Muscle layer of colon (tissue), 2 donors: ENCODE data around the gene MADCAM1.

Experiments
- H3K27ac ChIP-seq: one replicate; pipeline ENCODE4 v1.7.0; 2013; ENCODE audit warnings: low read depth, mild to moderate bottlenecking, low read length, moderate library complexity
- H3K27me3 ChIP-seq, 2 donors: one replicate each; pipeline ENCODE4 v1.7.0; 2013; ENCODE audit warnings: low read length in 2 of 2, mild to moderate bottlenecking in 2 of 2; ENCODE audit not compliant: insufficient read depth in 2 of 2, control insufficient read depth in 1 of 2
- H3K36me3 ChIP-seq: one replicate; pipeline ENCODE4 v1.7.0; 2013; ENCODE audit warnings: mild to moderate bottlenecking, low read length; ENCODE audit not compliant: insufficient read depth
- H3K4me1 ChIP-seq: one replicate; pipeline ENCODE4 v1.7.0; 2013; ENCODE audit warnings: mild to moderate bottlenecking, low read length; ENCODE audit not compliant: insufficient read depth
- H3K4me3 ChIP-seq, 2 donors: one replicate each; pipeline ENCODE4 v1.7.0; 2013; ENCODE audit warnings: low read length in 2 of 2, low read depth in 1 of 2, mild to moderate bottlenecking in 1 of 2, moderate library complexity in 1 of 2
- H3K9ac ChIP-seq: one replicate; pipeline ENCODE4 v1.7.0; 2013; ENCODE audit warnings: low read length
- H3K9me3 ChIP-seq: one replicate; pipeline ENCODE4 v1.7.0; 2013; ENCODE audit warnings: mild to moderate bottlenecking, low read length
- donor health status: abdominal sarcoma.
- donor health status: Adenocarcinoma of cecum.

MADCAM1 gene

DNA sequence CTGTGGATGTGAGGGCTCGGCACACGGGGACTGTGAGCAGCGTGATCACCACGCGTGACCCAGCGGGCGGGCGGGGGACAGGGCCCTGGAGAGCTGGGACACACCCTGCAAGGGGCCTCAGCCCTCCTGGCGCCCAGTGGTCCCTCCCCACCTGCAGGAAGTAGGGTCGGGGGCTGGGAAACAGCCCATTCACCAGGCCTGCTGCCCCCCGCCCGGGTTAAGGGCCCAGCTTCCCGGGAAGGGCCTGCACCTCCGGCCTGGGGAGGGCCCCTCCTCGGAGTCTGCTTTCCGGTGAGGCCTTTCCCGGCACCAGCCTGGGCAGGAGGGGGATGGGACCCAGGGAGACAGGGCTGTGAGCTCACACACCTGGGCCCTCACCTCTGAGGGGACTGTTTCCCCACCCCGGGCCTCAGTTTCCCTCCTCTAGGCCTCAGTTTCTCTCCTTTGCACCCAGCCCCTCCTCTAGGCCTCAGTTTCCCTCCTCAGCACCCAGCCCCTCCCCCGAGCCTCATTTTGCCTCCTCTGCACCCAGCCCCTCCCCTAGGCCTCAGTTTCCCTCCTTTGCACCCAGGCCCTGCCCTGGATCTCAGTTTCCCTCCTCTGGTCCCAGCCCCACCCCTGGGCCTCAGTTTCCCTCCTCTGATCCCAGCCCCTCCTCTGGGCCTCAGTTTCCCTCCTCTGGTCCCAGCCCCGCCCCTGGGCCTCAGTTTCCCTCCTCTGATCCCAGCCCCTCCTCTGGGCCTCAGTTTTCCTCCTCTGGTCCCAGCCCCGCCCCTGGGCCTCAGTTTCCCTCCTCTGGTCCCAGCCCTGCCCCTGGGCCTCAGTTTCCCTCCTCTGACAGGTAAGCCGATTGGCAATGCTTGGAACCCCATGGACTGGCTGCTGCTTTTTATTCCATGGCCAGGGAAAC, 1.9 kb upstream of the MADCAM1 start:
- H3K4me3 ChIP-seq, result no peak overlapping the region

DNA sequence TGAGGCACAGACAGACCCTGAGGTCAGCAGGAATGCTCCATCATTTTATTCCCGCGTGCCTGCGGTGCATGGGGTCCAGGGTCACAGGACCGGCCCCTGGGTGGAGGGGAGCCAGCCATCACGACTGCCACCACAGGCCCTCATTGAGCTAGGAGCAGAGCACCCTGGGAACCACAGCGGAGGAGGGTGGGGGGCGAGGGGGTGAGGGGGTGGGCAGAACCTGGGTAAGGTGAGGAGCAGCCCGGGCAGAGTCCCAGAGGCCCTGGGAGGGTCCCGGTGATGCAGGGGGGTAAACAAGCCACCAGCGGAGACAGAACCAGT, 1.2 kb upstream of the MADCAM1 start:
- no peak overlapping the region for H3K27ac ChIP-seq
- no peak overlapping the region for H3K4me3 ChIP-seq
- H3K4me1 ChIP-seq, result no peaks in the 10 kb centered on the region
- H3K36me3 ChIP-seq, result no peaks in the 10 kb centered on the region
- H3K9me3 ChIP-seq, result no peaks in the 10 kb centered on the region
- peaks cover 7 to 36% of the 10 kb centered on the region in 2 donors for H3K27me3 ChIP-seq
- H3K9ac ChIP-seq, result no peak overlapping the region

More for the DNA sequence above, 1.9 kb upstream of the MADCAM1 start:
- no peaks in the 10 kb centered on the region for H3K9me3 ChIP-seq
- H3K9ac ChIP-seq, result no peak overlapping the region
- H3K36me3 ChIP-seq, result no peaks in the 10 kb centered on the region
- no peak overlapping the region for H3K27ac ChIP-seq
- peaks cover 7 to 36% of the 10 kb centered on the region in 2 donors for H3K27me3 ChIP-seq
- H3K4me1 ChIP-seq, result no peaks in the 10 kb centered on the region

- H3K36me3 ChIP-seq, result no peaks in the 10 kb centered on the region
- H3K27ac ChIP-seq, result no peak overlapping the region
- H3K9me3 ChIP-seq, result no peaks in the 10 kb centered on the region
- H3K4me3 ChIP-seq, result no peak overlapping the region
- peaks cover 7 to 36% of the 10 kb centered on the region in 2 donors for H3K27me3 ChIP-seq
- no peak overlapping the region for H3K9ac ChIP-seq
- H3K4me1 ChIP-seq, result no peaks in the 10 kb centered on the region
Measured at GRCh38 chr19:495402-496111, 729 bp upstream of the MADCAM1 start.

DNA sequence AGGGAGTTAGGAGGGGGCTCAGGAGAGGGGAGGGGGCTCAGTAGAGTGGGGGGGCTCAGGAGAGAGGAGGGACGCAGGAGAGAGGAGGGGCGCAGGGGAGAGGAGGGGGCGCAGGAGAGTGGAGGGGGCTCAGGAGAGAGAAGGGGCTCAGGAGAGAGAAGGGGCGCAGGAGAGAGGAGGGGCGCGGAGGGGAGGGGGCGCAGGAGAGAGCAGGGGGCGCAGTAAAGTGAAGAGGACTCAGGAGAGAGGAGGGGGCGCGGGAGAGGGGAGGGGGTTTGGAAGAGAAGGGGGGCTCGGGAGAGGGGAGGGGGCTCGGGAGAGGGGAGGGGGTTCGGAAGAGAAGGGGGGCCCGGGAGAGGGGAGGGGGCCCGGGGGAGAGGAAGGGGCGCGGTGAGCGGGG, 700 bp downstream of the MADCAM1 start:
- H3K36me3 ChIP-seq, result no peaks in the 10 kb centered on the region
- H3K4me1 ChIP-seq, result no peaks in the 10 kb centered on the region
- H3K9me3 ChIP-seq, result no peaks in the 10 kb centered on the region
- peaks cover 7 to 36% of the 10 kb centered on the region in 2 donors for H3K27me3 ChIP-seq
- no peak overlapping the region for H3K9ac ChIP-seq
- H3K27ac ChIP-seq, result no peak overlapping the region
- no peak overlapping the region for H3K4me3 ChIP-seq

GRCh38 chr19:497491-497868, 1.2 kb downstream of the MADCAM1 start:
- H3K4me1 ChIP-seq, result no peaks in the 10 kb centered on the region
- no peak overlapping the region for H3K9ac ChIP-seq
- no peak overlapping the region for H3K4me3 ChIP-seq
- H3K27me3 ChIP-seq, result peaks cover 7 to 36% of the 10 kb centered on the region in 2 donors
- H3K36me3 ChIP-seq, result no peaks in the 10 kb centered on the region
- H3K27ac ChIP-seq, result no peak overlapping the region
- no peaks in the 10 kb centered on the region for H3K9me3 ChIP-seq

DNA sequence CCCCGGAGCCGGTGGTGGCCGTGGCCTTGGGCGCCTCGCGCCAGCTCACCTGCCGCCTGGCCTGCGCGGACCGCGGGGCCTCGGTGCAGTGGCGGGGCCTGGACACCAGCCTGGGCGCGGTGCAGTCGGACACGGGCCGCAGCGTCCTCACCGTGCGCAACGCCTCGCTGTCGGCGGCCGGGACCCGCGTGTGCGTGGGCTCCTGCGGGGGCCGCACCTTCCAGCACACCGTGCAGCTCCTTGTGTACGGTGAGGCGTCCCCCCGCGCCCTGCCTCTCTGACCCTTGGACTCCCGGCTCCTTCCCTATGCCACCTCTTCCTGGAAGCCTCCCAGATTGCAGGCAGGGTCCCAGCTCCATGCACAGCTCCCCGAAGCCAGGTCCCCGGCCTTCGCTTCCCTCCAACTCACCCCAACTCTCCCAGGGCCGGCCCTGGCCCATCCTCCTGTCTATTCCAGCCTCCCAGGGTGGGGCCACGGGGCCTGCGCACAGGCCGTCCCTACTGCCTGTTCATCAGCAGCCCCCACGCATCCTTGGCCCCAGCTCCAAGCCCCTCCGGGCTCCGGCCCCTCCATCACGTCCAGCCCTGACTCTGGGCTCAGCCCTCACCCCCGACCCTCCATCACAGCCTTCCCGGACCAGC, 1.7 kb downstream of the MADCAM1 start:
- no peak overlapping the region for H3K27ac ChIP-seq
- H3K9ac ChIP-seq, result no peak overlapping the region
- H3K4me3 ChIP-seq, result no peak overlapping the region
- H3K9me3 ChIP-seq, result no peaks in the 10 kb centered on the region
- peaks cover 7 to 36% of the 10 kb centered on the region in 2 donors for H3K27me3 ChIP-seq
- no peaks in the 10 kb centered on the region for H3K4me1 ChIP-seq
- H3K36me3 ChIP-seq, result no peaks in the 10 kb centered on the region

- Histone ChIP-seq H3K4me1 (no peaks in the 10 kb centered on the region), H3K9me3 (no peaks in the 10 kb centered on the region), H3K27me3 (peaks cover 7 to 36% of the 10 kb centered on the region in 2 donors), H3K4me3 (no peak overlapping the region), H3K9ac (no peak overlapping the region), H3K36me3 (no peaks in the 10 kb centered on the region), H3K27ac (no peak overlapping the region)
Measured at GRCh38 chr19:498511-498891, 2.2 kb downstream of the MADCAM1 start.

DNA sequence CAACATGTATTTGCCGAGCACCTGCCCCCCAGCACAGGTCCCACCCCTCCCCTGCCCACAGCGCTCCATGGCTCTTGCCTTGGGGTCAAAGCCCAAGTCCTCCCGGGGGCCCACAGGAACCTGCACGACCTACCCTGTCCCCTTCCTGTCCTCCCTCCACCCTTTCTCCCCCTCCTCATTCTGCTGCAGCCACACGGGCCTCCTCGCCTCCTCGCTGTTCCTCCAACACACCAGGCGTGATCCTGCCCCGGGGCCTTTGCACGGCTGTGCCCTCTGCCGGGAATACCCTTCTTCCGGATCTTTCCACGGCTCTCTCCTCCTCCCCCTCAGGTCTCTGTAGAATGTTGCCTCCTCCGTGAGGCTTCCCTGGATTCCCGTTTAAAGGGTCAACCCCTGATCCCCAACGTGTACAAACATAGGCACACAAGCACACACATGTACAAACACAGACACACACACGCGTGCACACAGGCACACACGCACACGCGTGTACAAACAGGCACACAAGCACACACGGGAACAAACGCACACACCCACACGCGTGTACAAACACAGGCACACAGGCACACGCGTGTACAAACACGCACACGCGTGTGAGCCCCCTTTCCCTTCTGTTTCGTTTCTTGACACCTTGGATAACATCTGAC, 2.8 kb downstream of the MADCAM1 start:
- Histone ChIP-seq H3K4me1 (no peaks in the 10 kb centered on the region), H3K4me3 (no peak overlapping the region), H3K9ac (no peak overlapping the region), H3K36me3 (no peaks in the 10 kb centered on the region), H3K27me3 (peaks cover 7 to 36% of the 10 kb centered on the region in 2 donors), H3K9me3 (no peaks in the 10 kb centered on the region), H3K27ac (no peak overlapping the region)

- Histone ChIP-seq H3K9me3 (no peaks in the 10 kb centered on the region), H3K9ac (no peak overlapping the region), H3K27me3 (peaks cover 7 to 17% of the 10 kb centered on the region in 2 donors), H3K4me1 (peaks cover 4% of the 10 kb centered on the region), H3K4me3 (no peak overlapping the region), H3K36me3 (no peaks in the 10 kb centered on the region), H3K27ac (no peak overlapping the region)
Measured at GRCh38 chr19:501646-502045, 5.4 kb downstream of the MADCAM1 start.

GRCh38 chr19:504616-505015, 8.3 kb downstream of the MADCAM1 start:
- Histone ChIP-seq H3K9ac (no peak overlapping the region), H3K4me3 (no peak overlapping the region), H3K27me3 (no peaks in the 10 kb centered on the region), H3K36me3 (no peaks in the 10 kb centered on the region), H3K9me3 (no peaks in the 10 kb centered on the region), H3K4me1 (peaks cover 16% of the 10 kb centered on the region), H3K27ac (no peak overlapping the region)
